GM21786 (cell line): ENCODE data around the gene CHCHD2.
"Not testable (repeated sequence)": the region's sequence is repeated elsewhere in the genome, so short reads cannot be mapped to it uniquely, and the experiment has no call there.

Experiments
- ATAC-seq: cut with Tn5 transposase; IDR thresholded peaks from one replicate; pipeline ENCODE4 v1.9.1; 2021; ENCODE audit not compliant: unreplicated experiment

The CHCHD2 gene

GRCh38 chr7:56106108-56107073, at the start of gene CHCHD2:
CHCHD2 (minus strand) TSS chr7:56106476; CDS start chr7:56106413, 63 bp downstream.
- peak; percentile 99 for ATAC-seq

GRCh38 chr7:56131062-56131461, 24.8 kb upstream of the CHCHD2 start:
- ATAC-seq = not testable (repeated sequence)

- no peak for ATAC-seq
Observed at GRCh38 chr7:56127241-56127975, 21.1 kb upstream of the CHCHD2 start.

GRCh38 chr7:56125831-56126230, 19.6 kb upstream of the CHCHD2 start:
- no peak for ATAC-seq

- ATAC-seq = no peak
Observed at GRCh38 chr7:56124981-56125380, 18.7 kb upstream of the CHCHD2 start.

GRCh38 chr7:56121440-56121839, 15.2 kb upstream of the CHCHD2 start:
- no peak for ATAC-seq

- no peak for ATAC-seq
Observed at GRCh38 chr7:56115852-56116538, 9.7 kb upstream of the CHCHD2 start, which contains the start of gene NUPR2. NUPR2 (minus strand) TSS chr7:56116417; CDS start chr7:56116314, 103 bp downstream.

- ATAC-seq = not testable (repeated sequence)
Observed at GRCh38 chr7:56112244-56112643, 6.0 kb upstream of the CHCHD2 start.

GRCh38 chr7:56110611-56111010, 4.3 kb upstream of the CHCHD2 start:
- no peak for ATAC-seq

GRCh38 chr7:56107954-56108258, 1.6 kb upstream of the CHCHD2 start:
- ATAC-seq = no peak

- no peak for ATAC-seq
Observed at GRCh38 chr7:56105508-56105907, 768 bp downstream of the CHCHD2 start.

- not testable (repeated sequence) for ATAC-seq
Observed at GRCh38 chr7:56104138-56104537, 2.1 kb downstream of the CHCHD2 start.

GRCh38 chr7:56099653-56100052, 6.6 kb downstream of the CHCHD2 start:
- no peak for ATAC-seq

- not testable (repeated sequence) for ATAC-seq
Observed at GRCh38 chr7:56098187-56099008, 7.9 kb downstream of the CHCHD2 start.

- ATAC-seq = no peak
Observed at GRCh38 chr7:56097700-56098099, 8.6 kb downstream of the CHCHD2 start.

GRCh38 chr7:56092789-56093531, 13.3 kb downstream of the CHCHD2 start, which contains the start of gene PHKG1:
PHKG1 (minus strand) TSS chr7:56092952; CDS start chr7:56088941, 4,011 bp downstream.
- ATAC-seq = no peak

- not testable (repeated sequence) for ATAC-seq
Observed at GRCh38 chr7:56092388-56092787, 13.9 kb downstream of the CHCHD2 start.

GRCh38 chr7:56091591-56091990, 14.7 kb downstream of the CHCHD2 start:
- no peak for ATAC-seq

- ATAC-seq = no peak
Observed at GRCh38 chr7:56087445-56087844, 18.8 kb downstream of the CHCHD2 start.

GRCh38 chr7:56086761-56087160, 19.5 kb downstream of the CHCHD2 start:
- ATAC-seq = no peak
